Activated naive CD4-positive, alpha-beta T cell treated with anti-CD3 and anti-CD28 coated beads for 36 hours (primary cell): ENCODE results near the gene IGLON5. TPM values are rescaled to one million over a fixed set of nuclear protein-coding genes. Genes with fewer than 3 reads are reported as not detected.
A peak's percentile ranks its signal among the peaks of the same experiment; 100 is the strongest.

Source experiments
- CTCF ChIA-PET: fragments of 350-600 bp; sonication (Branson Sonifier 250); formaldehyde crosslinking; loops from one replicate; lab custom pipeline; 2021; ENCODE audit warnings: antibody characterized with exemption; lab: Charles Lee
- DNase-seq: peaks from one replicate; pipeline ENCODE4 v3.0.0-alpha.2; 2020
- H3K27ac Mint-ChIP-seq: one replicate; pipeline ENCODE4 v1.8.0; 2021; ENCODE audit warnings: mild to moderate bottlenecking, mixed read lengths
- H3K27me3 Mint-ChIP-seq: one replicate; pipeline ENCODE4 v1.8.0; 2021; ENCODE audit warnings: low read depth, mixed read lengths
- H3K36me3 Mint-ChIP-seq: one replicate; pipeline ENCODE4 v1.8.0; 2021; ENCODE audit warnings: low read depth, mixed read lengths
- H3K4me1 Mint-ChIP-seq: one replicate; pipeline ENCODE4 v1.8.0; 2021; ENCODE audit warnings: low read depth, mixed read lengths
- H3K4me3 Mint-ChIP-seq: one replicate; pipeline ENCODE4 v1.8.0; 2021; ENCODE audit warnings: mild to moderate bottlenecking, moderate library complexity, mixed read lengths
- H3K9me3 Mint-ChIP-seq: one replicate; pipeline ENCODE4 v1.8.0; 2021; ENCODE audit warnings: mixed read lengths
- intact Hi-C: fragments of 100-400 bp; cut with micrococcal nuclease; formaldehyde crosslinking; loops from one replicate; pipeline ENCODE4 v1.15.1; 2023
- total RNA-seq, 2 experiments: library from RNA; stranded (reverse); gene quantifications; one replicate each; pipeline ENCODE4 v1.2.3, GENCODE V29; 2021

The IGLON5 gene
- total RNA-seq, 2 experiments from 2014 or later = not detected

DNA sequence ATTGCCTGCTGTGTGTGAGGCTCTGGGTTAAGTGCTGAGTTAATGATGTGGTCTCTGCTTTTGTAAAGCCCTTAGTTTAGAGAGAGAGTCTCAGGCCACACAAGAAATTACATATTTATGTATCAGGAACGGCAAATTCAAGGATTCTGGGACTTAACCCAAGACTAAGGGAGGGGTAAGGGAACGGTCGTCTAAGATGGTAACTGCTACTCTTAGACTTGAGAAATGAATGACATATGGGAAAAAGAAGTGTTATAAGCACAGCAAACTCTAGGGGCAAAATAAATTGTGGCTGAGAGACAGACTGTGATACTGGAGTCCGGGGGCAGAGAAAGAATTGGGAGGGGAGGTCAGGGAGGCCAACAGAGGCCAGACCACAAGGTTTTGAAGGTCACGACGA, 20.3 kb downstream of the IGLON5 start:
- intact Hi-C loops = no loop called here
- Mint-ChIP-seq H3K36me3 (no peaks in the 10 kb centered on the region), H3K9me3 (peaks cover 1% of the 10 kb centered on the region), H3K4me1 (peaks cover 5% of the 10 kb centered on the region), H3K27me3 (peaks cover 34% of the 10 kb centered on the region), H3K27ac (no peak overlapping the region), H3K4me3 (no peak overlapping the region)
- CTCF ChIA-PET = no interaction called here
- DNase-seq = no peak

DNA sequence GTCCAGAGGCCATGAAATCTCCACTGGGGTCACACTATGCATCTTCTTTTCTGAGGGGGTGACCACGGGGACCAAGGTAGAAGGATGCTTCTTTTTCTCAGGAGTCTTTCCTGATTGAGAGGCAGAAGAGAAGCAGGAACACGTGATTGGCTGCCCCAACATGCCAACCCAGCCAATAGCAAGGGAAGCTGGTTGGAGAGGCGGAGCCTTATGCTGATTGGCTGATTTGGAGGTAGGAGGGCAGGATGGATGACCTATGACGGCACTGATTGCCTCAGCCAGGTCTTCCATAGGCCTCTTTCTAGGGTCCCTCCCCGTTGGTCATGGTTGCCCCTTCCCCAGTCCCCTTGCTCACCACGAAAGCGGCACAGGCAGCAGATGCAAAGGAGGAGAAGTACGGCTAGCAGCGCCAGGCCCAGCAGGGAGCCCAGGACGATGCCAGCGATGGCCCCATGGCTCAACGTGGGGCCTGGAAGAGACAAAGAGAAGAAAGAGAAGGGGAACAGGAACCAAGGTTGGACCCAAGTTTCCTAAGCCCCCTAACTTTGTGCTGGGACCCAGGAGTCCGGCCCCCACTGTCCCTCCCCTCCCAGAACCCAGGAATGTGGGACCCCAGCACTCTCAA, 22.5 kb downstream of the IGLON5 start:
- H3K27ac Mint-ChIP-seq = no peak overlapping the region
- no peaks in the 10 kb centered on the region for H3K36me3 Mint-ChIP-seq
- H3K27me3 Mint-ChIP-seq = peaks cover 21% of the 10 kb centered on the region
- DNase-seq = no peak
- intact Hi-C loops = no loop called here
- peaks cover 5% of the 10 kb centered on the region for H3K4me1 Mint-ChIP-seq
- no peak overlapping the region for H3K4me3 Mint-ChIP-seq
- CTCF ChIA-PET = interaction anchor here (0.7 kb wide), 1 partner anchor 25 kb away, joined by 3 read pairs; no protein-coding TSS in a partner anchor
- peaks cover 1% of the 10 kb centered on the region for H3K9me3 Mint-ChIP-seq

DNA sequence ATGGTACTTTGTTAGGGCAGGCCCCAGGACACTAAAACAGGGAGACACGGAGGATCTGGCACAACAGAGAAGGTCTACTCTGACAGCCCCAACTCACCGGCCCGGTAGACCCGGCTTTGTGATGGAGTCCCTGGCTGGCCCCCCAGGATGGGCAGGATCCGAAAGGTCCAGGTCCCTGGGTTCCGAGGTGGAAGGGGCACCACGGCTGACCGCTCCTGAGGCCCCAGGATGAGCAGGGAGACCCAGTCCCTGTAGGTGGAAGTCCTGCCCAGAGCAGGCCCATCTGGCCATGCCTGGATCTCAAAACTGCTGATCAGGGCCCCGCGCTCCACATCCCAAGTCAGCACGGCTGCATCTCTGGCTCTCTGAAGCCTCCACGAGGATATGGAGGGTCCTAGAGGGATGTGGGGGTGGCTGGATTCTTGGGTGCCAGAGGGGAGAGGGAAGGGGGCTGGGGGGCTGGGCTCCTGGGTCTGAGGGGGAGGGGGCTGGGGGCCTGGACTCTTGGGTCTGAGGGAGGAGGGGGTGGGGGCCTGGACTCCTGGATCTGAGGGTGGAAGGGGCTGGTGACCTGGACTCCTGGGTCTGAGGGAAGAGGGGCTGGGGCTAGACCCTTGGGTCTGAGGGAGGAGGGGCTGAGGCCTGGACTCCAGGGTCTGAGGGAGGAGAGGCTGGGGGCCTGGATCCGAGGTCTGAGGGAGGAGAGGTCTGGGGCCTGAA, 25.9 kb downstream of the IGLON5 start:
- CTCF ChIA-PET = interaction anchor here (0.7 to 1.0 kb wide), 5 partner anchors 18 to 70 kb away, joined by 3 to 5 read pairs (median 5); no protein-coding TSS in a partner anchor
- H3K4me3 Mint-ChIP-seq = no peak overlapping the region
- no peak overlapping the region for H3K27ac Mint-ChIP-seq
- H3K4me1 Mint-ChIP-seq = peaks cover 13% of the 10 kb centered on the region
- no peaks in the 10 kb centered on the region for H3K9me3 Mint-ChIP-seq
- no peaks in the 10 kb centered on the region for H3K36me3 Mint-ChIP-seq
- intact Hi-C loops = loop anchor here (5.0 kb wide), 1 partner anchor 180 kb away; no protein-coding TSS in a partner anchor
- H3K27me3 Mint-ChIP-seq = no peaks in the 10 kb centered on the region
- DNase-seq = no peak

DNA sequence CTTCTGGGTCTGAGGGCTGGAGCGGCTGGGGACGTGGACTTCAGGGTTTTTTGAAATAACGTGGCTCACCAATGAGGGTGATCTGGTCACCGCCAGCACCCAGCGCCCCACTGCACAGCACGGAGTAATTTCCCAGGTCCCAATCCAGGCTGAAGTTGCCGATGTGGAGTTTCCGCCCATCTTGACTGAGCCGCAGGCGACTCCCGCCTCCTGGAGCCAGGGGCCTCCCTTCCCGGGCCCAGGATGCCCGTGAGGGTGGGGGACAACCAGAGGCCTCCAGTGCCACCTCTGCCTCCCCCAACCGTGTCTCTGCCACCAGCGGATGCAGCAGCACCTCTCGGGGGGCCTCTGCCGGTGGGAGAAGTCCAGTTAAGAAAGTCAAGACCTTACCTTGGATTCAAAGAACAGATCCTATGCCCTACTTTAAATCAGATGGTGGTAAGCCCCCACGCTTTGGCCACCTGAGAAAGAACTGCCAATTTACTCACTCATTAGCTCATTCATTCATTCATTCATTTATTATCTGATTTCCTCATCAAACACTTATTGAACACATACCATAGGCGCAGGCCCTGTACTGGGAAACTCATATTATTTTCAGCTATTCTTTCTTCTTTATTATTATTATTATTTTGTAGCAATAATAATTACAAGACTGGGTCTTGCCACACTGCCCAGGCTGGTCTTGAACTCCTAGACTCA, 26.6 kb downstream of the IGLON5 start:
- CTCF ChIA-PET = interaction anchor here (0.7 to 1.8 kb wide), 10 partner anchors 17 to 104 kb away, joined by 3 to 8 read pairs (median 4); no protein-coding TSS in a partner anchor
- Mint-ChIP-seq H3K4me1 (peaks cover 13% of the 10 kb centered on the region), H3K4me3 (peak overlapping the region; percentile 83), H3K36me3 (no peaks in the 10 kb centered on the region), H3K27ac (no peak overlapping the region), H3K27me3 (no peaks in the 10 kb centered on the region), H3K9me3 (no peaks in the 10 kb centered on the region)
- no peak for DNase-seq
- intact Hi-C loops = loop anchor here (5.0 kb wide), 1 partner anchor 179 kb away; no protein-coding TSS in a partner anchor

DNA sequence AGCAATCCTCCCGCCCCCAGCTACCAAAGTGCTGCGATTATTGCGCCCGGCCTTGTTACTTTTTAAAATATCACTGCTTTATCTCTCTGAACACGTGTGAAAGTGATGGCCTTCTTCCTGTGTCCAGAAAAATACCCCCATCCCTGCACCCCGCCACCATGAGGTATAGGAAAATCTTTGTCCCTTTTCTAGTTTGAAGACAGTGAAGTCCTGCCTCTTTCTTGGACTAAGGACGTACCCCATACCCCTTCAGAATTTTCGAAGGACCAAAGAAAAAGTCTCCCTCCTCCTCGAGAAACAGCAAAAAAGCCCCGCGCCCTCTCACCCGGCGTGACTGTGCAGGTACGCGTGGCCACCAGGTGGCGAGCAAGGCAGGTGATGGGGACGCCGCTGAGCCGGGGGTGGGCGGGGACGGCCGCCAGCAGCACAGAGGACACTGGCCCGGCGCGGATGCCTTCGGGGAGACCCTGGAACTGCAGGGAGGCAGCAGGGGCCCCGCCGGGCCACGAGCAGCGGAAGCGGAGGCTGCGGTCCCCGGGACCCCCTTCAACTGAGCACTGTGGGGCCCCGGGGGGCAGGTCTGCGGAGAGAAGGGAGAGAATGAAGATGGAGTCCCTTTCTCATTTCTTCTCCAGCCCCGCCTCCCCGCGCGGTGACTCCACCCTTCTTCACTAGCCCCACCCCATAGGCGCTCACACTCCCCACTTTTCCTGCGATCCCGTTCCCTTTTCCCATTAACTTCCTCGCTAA, 27.3 kb downstream of the IGLON5 start:
- peaks cover 13% of the 10 kb centered on the region for H3K4me1 Mint-ChIP-seq
- peak; percentile 91 for DNase-seq
- CTCF ChIA-PET = interaction anchor here (0.7 to 1.8 kb wide), 15 partner anchors 16 to 134 kb away, joined by 3 to 8 read pairs (median 4); no protein-coding TSS in a partner anchor
- no peaks in the 10 kb centered on the region for H3K9me3 Mint-ChIP-seq
- H3K4me3 Mint-ChIP-seq = peak overlapping the region; percentile 83
- intact Hi-C loops = loop anchor here (1.0 to 5.0 kb wide), 6 partner anchors 29 to 319 kb away; no protein-coding TSS in a partner anchor
- H3K36me3 Mint-ChIP-seq = no peaks in the 10 kb centered on the region
- no peaks in the 10 kb centered on the region for H3K27me3 Mint-ChIP-seq
- H3K27ac Mint-ChIP-seq = peak overlapping the region; percentile 46

DNA sequence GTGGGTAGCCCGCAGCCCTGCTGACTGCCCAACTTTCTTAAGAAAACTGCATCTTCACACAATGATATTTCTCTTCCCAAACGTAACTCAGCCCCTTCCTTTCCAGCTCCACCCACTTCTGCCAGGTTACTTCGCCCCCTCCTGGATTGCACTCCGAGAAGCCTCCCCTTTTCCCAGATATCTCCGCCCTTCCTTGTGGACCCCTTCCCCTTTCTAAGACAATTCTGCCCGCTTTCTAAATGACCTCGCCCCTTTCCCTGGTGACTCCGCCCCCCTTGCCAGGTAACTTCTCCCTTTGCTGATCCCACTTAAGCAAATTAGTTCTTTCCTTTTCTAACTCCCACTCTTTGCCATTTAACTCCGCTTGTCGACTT, 27.9 kb downstream of the IGLON5 start:
- DNase-seq = no peak
- Mint-ChIP-seq H3K9me3 (no peaks in the 10 kb centered on the region), H3K27me3 (no peaks in the 10 kb centered on the region), H3K27ac (peak overlapping the region; percentile 58), H3K36me3 (no peaks in the 10 kb centered on the region), H3K4me1 (peaks cover 13% of the 10 kb centered on the region), H3K4me3 (peak overlapping the region; percentile 83)
- CTCF ChIA-PET = interaction anchor here (0.6 to 1.8 kb wide), 10 partner anchors 44 to 159 kb away, joined by 3 to 8 read pairs (median 4); no protein-coding TSS in a partner anchor
- intact Hi-C loops = loop anchor here (1.0 to 5.0 kb wide), 6 partner anchors 28 to 318 kb away; no protein-coding TSS in a partner anchor

DNA sequence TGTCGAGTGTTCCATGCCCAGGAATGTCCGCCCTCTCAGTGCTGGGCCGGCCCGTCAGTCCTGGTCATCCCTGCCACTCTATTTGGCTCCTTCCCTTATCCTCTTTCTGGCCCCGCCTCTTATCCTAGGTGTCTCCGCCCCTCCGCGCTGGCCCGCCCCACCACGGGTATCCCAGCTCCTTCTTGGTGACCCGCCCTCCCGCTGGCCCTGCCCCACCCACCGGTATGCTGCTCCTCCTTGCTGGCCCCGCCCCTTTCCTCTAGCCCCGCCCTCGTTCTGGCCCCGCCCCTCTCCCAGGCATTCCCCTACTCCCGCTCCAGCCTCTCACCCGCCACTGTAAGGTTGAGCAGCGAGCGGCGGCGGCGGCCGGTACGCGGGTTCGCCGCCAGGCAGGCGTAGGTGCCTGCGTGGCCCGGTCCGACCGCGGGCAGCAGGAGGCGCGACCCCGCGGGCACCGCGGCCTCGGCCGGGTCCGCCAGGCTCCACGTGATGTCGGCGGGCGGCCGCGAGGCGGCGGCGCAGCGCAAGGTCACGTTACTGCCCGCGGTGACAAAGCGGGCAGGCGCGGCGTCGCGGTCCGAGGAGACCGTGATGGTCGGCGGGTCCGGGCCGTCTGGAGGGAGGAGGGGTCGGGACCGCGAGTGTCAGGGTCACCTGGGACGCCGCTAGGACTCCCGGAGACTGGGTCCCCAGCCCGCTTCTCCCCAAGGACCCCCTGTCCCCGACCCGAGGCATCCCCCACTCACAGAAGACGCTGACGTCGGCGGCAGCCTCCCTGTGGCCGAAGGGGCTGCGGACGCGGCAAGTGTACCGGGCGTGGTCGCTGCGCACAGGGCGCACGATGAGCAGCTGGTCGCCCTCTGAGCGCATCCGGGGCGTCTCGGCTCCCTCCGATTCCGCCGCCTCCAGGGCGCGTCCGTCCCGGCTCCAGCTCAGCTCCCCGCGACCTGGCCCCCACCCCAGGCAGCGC, 28.5 kb downstream of the IGLON5 start:
- Mint-ChIP-seq H3K36me3 (peaks cover 3% of the 10 kb centered on the region), H3K27me3 (no peaks in the 10 kb centered on the region), H3K9me3 (no peaks in the 10 kb centered on the region), H3K4me1 (peaks cover 13% of the 10 kb centered on the region), H3K4me3 (peak overlapping the region; percentile 83), H3K27ac (peak overlapping the region; percentile 58)
- CTCF ChIA-PET = interaction anchor here (0.6 to 1.8 kb wide), 10 partner anchors 44 to 160 kb away, joined by 3 to 6 read pairs (median 4); no protein-coding TSS in a partner anchor
- DNase-seq = peak; percentile 99
- intact Hi-C loops = loop anchor here (1.0 to 5.0 kb wide), 6 partner anchors 27 to 317 kb away; no protein-coding TSS in a partner anchor

DNA sequence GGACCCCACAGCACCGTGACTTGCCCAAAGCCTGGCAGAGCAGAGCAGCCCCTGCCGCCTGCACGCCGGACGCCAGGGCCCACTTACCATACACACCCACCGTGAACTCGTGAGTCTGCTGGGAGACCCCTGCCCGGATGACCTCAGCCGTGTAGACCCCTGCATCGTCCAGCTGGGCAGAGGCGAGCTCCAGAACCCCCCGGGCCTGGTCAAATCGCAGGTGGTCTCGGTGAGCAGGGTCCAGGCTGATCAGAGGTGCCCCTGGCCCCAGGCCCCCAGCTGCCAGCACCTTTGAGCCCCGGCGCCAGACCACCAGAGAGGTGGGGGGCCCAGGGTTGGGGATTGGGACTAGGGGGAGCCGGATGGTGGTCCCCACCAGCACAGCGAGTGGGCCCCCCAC, 29.6 kb downstream of the IGLON5 start:
- no peak for DNase-seq
- Mint-ChIP-seq H3K4me3 (peak overlapping the region; percentile 55), H3K27ac (no peak overlapping the region), H3K9me3 (no peaks in the 10 kb centered on the region), H3K4me1 (peaks cover 13% of the 10 kb centered on the region), H3K36me3 (peaks cover 3% of the 10 kb centered on the region), H3K27me3 (no peaks in the 10 kb centered on the region)
- CTCF ChIA-PET = interaction anchor here (0.7 to 1.7 kb wide), 3 partner anchors 67 to 437 kb away, joined by 3 to 6 read pairs (median 3); no protein-coding TSS in a partner anchor
- intact Hi-C loops = no loop called here

DNA sequence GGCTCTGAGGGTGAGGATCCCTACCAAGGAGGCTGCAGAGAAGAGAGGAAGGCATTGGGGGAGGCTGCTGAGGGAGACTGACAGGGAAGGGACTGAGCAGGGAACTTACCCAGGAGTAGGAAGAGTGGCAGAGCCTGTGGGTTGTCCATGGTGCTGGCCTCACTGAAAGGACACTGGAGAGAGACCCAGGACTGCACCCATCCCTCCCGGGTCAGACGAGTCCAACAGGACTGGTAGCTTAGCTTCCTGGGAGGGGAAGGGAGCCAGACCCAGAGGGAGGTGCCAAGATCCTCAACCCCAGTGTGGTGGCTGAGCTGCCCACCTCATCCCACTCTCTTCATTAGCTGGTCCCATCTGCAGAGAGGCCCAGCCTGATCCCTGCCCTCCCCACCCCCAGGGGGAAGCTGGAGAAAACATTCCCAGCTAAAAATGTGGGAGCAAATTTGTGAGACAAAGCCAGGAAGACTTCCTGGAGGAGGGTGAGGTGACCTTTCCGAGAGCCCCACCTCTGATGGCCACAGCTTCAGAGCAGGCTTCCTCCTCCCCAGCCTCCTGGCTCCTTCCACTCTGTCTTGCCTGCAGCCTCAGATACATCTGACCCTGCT, 30.6 kb downstream of the IGLON5 start, which contains the start of gene VSIG10L:
Gene VSIG10L (minus strand): TSS at position 164 of the 605 bp plus-strand sequence. CDS start 15 bp downstream, at position 149.
- Mint-ChIP-seq H3K27me3 (no peaks in the 10 kb centered on the region), H3K27ac (peak within 1 kb of the TSS; percentile 31), H3K9me3 (no peaks in the 10 kb centered on the region), H3K36me3 (peaks cover 7% of the 10 kb centered on the region), H3K4me1 (peaks cover 13% of the 10 kb centered on the region), H3K4me3 (peak within 1 kb of the TSS; percentile 55)
- DNase-seq = no peak
- CTCF ChIA-PET = interaction anchor here (0.6 to 0.9 kb wide), 6 partner anchors 8 to 435 kb away, joined by 3 to 5 read pairs (median 3); no protein-coding TSS in a partner anchor
- intact Hi-C loops = no loop called here
